NT2/D1 (cell line): ENCODE results near the gene MTNR1B.

Experiments
- YY1 ChIP-seq: IDR thresholded peaks from 2 replicates; pipeline ENCODE4 v1.6.1; 2011; ENCODE audit not compliant: insufficient read length, insufficient read depth
- ZNF274 ChIP-seq: IDR thresholded peaks from 2 replicates; pipeline ENCODE4 v1.6.1; 2011; ENCODE audit warnings: mild to moderate bottlenecking, low read depth, low read length

DNA sequence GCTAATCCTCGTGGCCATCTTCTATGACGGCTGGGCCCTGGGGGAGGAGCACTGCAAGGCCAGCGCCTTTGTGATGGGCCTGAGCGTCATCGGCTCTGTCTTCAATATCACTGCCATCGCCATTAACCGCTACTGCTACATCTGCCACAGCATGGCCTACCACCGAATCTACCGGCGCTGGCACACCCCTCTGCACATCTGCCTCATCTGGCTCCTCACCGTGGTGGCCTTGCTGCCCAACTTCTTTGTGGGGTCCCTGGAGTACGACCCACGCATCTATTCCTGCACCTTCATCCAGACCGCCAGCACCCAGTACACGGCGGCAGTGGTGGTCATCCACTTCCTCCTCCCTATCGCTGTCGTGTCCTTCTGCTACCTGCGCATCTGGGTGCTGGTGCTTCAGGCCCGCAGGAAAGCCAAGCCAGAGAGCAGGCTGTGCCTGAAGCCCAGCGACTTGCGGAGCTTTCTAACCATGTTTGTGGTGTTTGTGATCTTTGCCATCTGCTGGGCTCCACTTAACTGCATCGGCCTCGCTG, 12.1 kb downstream of the MTNR1B start:
- TF ChIP-seq YY1: no peak
- TF ChIP-seq ZNF274: no peak
